ENCODE measurements around the gene GP1BA.
"Not testable (repeated sequence)": the region's sequence is repeated elsewhere in the genome, so short reads cannot be mapped to it uniquely, and the experiment has no call there.

Gene GP1BA

GRCh38 chr17:4903051-4903818, 28.8 kb upstream of the GP1BA start, which contains the start of gene CHRNE:
TSS of gene CHRNE (minus strand) at chr17:4903098. CDS start at chr17:4903063, 35 bp downstream.
- no peaks in the 10 kb centered on the region for H3K9me3 ChIP-seq (ENCODE audit: control insufficient read depth, low read depth, low read length)
- H3K27ac ChIP-seq (ENCODE audit: low read length): no peak within 1 kb of the TSS
- H3K36me3 ChIP-seq (ENCODE audit: control insufficient read depth, low read depth, low read length): no peaks in the 10 kb centered on the region
- H3K4me1 ChIP-seq (ENCODE audit: control insufficient read depth, low read depth, low read length): no peaks in the 10 kb centered on the region
- no peaks in the 10 kb centered on the region for H3K27me3 ChIP-seq (ENCODE audit: control insufficient read depth, insufficient read depth, low read length)
- no peak within 1 kb of the TSS for H3K9ac ChIP-seq (ENCODE audit: low read length)
- no peak within 1 kb of the TSS for H3K4me3 ChIP-seq (ENCODE audit: low read length)

- peaks cover 10% of the 10 kb centered on the region for H3K4me1 ChIP-seq (ENCODE audit: control insufficient read depth, low read depth, low read length)
- not testable (repeated sequence) for H3K36me3 ChIP-seq (ENCODE audit: control insufficient read depth, low read depth, low read length); H3K4me3 ChIP-seq (ENCODE audit: low read length)
Measured at GRCh38 chr17:4906642-4907041, 25.4 kb upstream of the GP1BA start.

GRCh38 chr17:4908301-4908700, 23.8 kb upstream of the GP1BA start:
- no peaks in the 10 kb centered on the region for H3K9me3 ChIP-seq (ENCODE audit: control insufficient read depth, low read depth, low read length)
- H3K27me3 ChIP-seq (ENCODE audit: control insufficient read depth, insufficient read depth, low read length): no peaks in the 10 kb centered on the region
- no peak overlapping the region for H3K27ac ChIP-seq (ENCODE audit: low read length)
- H3K4me1 ChIP-seq (ENCODE audit: control insufficient read depth, low read depth, low read length): peaks cover 10% of the 10 kb centered on the region
- no peak overlapping the region for H3K4me3 ChIP-seq (ENCODE audit: low read length)
- no peaks in the 10 kb centered on the region for H3K36me3 ChIP-seq (ENCODE audit: control insufficient read depth, low read depth, low read length)
- no peak overlapping the region for H3K9ac ChIP-seq (ENCODE audit: low read length)

More at GRCh38 chr17:4906642-4907041, 25.4 kb upstream of the GP1BA start:
- H3K9ac ChIP-seq (ENCODE audit: low read length); H3K27me3 ChIP-seq (ENCODE audit: control insufficient read depth, insufficient read depth, low read length); H3K27ac ChIP-seq (ENCODE audit: low read length); H3K9me3 ChIP-seq (ENCODE audit: control insufficient read depth, low read depth, low read length): not testable (repeated sequence)

GRCh38 chr17:4908711-4909496, 23.2 kb upstream of the GP1BA start:
- Histone ChIP-seq H3K27ac (ENCODE audit: low read length) (no peak overlapping the region), H3K27me3 (ENCODE audit: control insufficient read depth, insufficient read depth, low read length) (no peaks in the 10 kb centered on the region), H3K9me3 (ENCODE audit: control insufficient read depth, low read depth, low read length) (no peaks in the 10 kb centered on the region), H3K9ac (ENCODE audit: low read length) (no peak overlapping the region), H3K4me3 (ENCODE audit: low read length) (no peak overlapping the region), H3K4me1 (ENCODE audit: control insufficient read depth, low read depth, low read length) (peaks cover 10% of the 10 kb centered on the region), H3K36me3 (ENCODE audit: control insufficient read depth, low read depth, low read length) (no peaks in the 10 kb centered on the region)

- Histone ChIP-seq H3K27me3 (ENCODE audit: control insufficient read depth, insufficient read depth, low read length) (no peaks in the 10 kb centered on the region), H3K36me3 (ENCODE audit: control insufficient read depth, low read depth, low read length) (no peaks in the 10 kb centered on the region), H3K4me1 (ENCODE audit: control insufficient read depth, low read depth, low read length) (peaks cover 5% of the 10 kb centered on the region), H3K4me3 (ENCODE audit: low read length) (no peak overlapping the region), H3K27ac (ENCODE audit: low read length) (no peak overlapping the region), H3K9ac (ENCODE audit: low read length) (no peak overlapping the region), H3K9me3 (ENCODE audit: control insufficient read depth, low read depth, low read length) (no peaks in the 10 kb centered on the region)
Measured at GRCh38 chr17:4913994-4914393, 18.1 kb upstream of the GP1BA start.

- H3K4me1 ChIP-seq (ENCODE audit: control insufficient read depth, low read depth, low read length); H3K36me3 ChIP-seq (ENCODE audit: control insufficient read depth, low read depth, low read length); H3K9me3 ChIP-seq (ENCODE audit: control insufficient read depth, low read depth, low read length); H3K27ac ChIP-seq (ENCODE audit: low read length); H3K27me3 ChIP-seq (ENCODE audit: control insufficient read depth, insufficient read depth, low read length); H3K4me3 ChIP-seq (ENCODE audit: low read length); H3K9ac ChIP-seq (ENCODE audit: low read length): not testable (repeated sequence)
Measured at GRCh38 chr17:4914551-4914950, 17.5 kb upstream of the GP1BA start.

GRCh38 chr17:4919511-4920047, 12.5 kb upstream of the GP1BA start:
- Histone ChIP-seq H3K27ac (ENCODE audit: low read length) (no peak overlapping the region), H3K36me3 (ENCODE audit: control insufficient read depth, low read depth, low read length) (no peaks in the 10 kb centered on the region), H3K9ac (ENCODE audit: low read length) (no peak overlapping the region), H3K4me3 (ENCODE audit: low read length) (no peak overlapping the region), H3K4me1 (ENCODE audit: control insufficient read depth, low read depth, low read length) (peaks cover 3% of the 10 kb centered on the region), H3K27me3 (ENCODE audit: control insufficient read depth, insufficient read depth, low read length) (no peaks in the 10 kb centered on the region), H3K9me3 (ENCODE audit: control insufficient read depth, low read depth, low read length) (no peaks in the 10 kb centered on the region)

GRCh38 chr17:4920351-4921048, 11.6 kb upstream of the GP1BA start:
- no peak overlapping the region for H3K9ac ChIP-seq (ENCODE audit: low read length)
- no peaks in the 10 kb centered on the region for H3K9me3 ChIP-seq (ENCODE audit: control insufficient read depth, low read depth, low read length)
- H3K27ac ChIP-seq (ENCODE audit: low read length): no peak overlapping the region
- H3K4me3 ChIP-seq (ENCODE audit: low read length): no peak overlapping the region
- peaks cover 3% of the 10 kb centered on the region for H3K4me1 ChIP-seq (ENCODE audit: control insufficient read depth, low read depth, low read length)
- H3K36me3 ChIP-seq (ENCODE audit: control insufficient read depth, low read depth, low read length): no peaks in the 10 kb centered on the region
- no peaks in the 10 kb centered on the region for H3K27me3 ChIP-seq (ENCODE audit: control insufficient read depth, insufficient read depth, low read length)

- no peaks in the 10 kb centered on the region for H3K9me3 ChIP-seq (ENCODE audit: control insufficient read depth, low read depth, low read length)
- no peak overlapping the region for H3K9ac ChIP-seq (ENCODE audit: low read length)
- no peak overlapping the region for H3K4me3 ChIP-seq (ENCODE audit: low read length)
- no peaks in the 10 kb centered on the region for H3K27me3 ChIP-seq (ENCODE audit: control insufficient read depth, insufficient read depth, low read length)
- H3K27ac ChIP-seq (ENCODE audit: low read length): no peak overlapping the region
- H3K4me1 ChIP-seq (ENCODE audit: control insufficient read depth, low read depth, low read length): peaks cover 3% of the 10 kb centered on the region
- H3K36me3 ChIP-seq (ENCODE audit: control insufficient read depth, low read depth, low read length): no peaks in the 10 kb centered on the region
Measured at GRCh38 chr17:4921320-4921719, 10.8 kb upstream of the GP1BA start.

- not testable (repeated sequence) for H3K4me1 ChIP-seq (ENCODE audit: control insufficient read depth, low read depth, low read length); H3K27ac ChIP-seq (ENCODE audit: low read length); H3K9me3 ChIP-seq (ENCODE audit: control insufficient read depth, low read depth, low read length); H3K36me3 ChIP-seq (ENCODE audit: control insufficient read depth, low read depth, low read length); H3K4me3 ChIP-seq (ENCODE audit: low read length); H3K27me3 ChIP-seq (ENCODE audit: control insufficient read depth, insufficient read depth, low read length); H3K9ac ChIP-seq (ENCODE audit: low read length)
Measured at GRCh38 chr17:4926577-4927335, 5.3 kb upstream of the GP1BA start.

- no peaks in the 10 kb centered on the region for H3K4me1 ChIP-seq (ENCODE audit: control insufficient read depth, low read depth, low read length)
- no peak overlapping the region for H3K9ac ChIP-seq (ENCODE audit: low read length)
- H3K9me3 ChIP-seq (ENCODE audit: control insufficient read depth, low read depth, low read length): no peaks in the 10 kb centered on the region
- no peak overlapping the region for H3K27ac ChIP-seq (ENCODE audit: low read length)
- H3K36me3 ChIP-seq (ENCODE audit: control insufficient read depth, low read depth, low read length): peaks cover 3% of the 10 kb centered on the region
- no peaks in the 10 kb centered on the region for H3K27me3 ChIP-seq (ENCODE audit: control insufficient read depth, insufficient read depth, low read length)
- no peak overlapping the region for H3K4me3 ChIP-seq (ENCODE audit: low read length)
Measured at GRCh38 chr17:4928881-4929280, 3.2 kb upstream of the GP1BA start.

Measured in iPS-18a (cell line).